ENCODE results near the gene AASDHPPT. TPM values are rescaled to one million over a fixed set of nuclear protein-coding genes. Genes with fewer than 3 reads are reported as not detected.

AASDHPPT gene
- total RNA-seq (2022; extraction: Qiagen RNA extraction; ENCODE audit: low read depth): 27.3 to 36.7 TPM (median 31.4 TPM) in 5 replicates

GRCh38 chr11:106077609-106078455 lies at the start of gene AASDHPPT:
AASDHPPT (plus strand) TSS chr11:106077662; CDS start chr11:106077711, 49 bp downstream.

GRCh38 chr11:106076919-106077608 lies 398 bp upstream of the AASDHPPT start, which contains the start of gene KBTBD3:
KBTBD3 (minus strand) TSS chr11:106077347; CDS start chr11:106059097, 18,250 bp downstream.

Other genes with a start within 250 kb of the AASDHPPT start
- 7.4 to 10.7 TPM (median 9.5 TPM) in 5 replicates for gene MSANTD4, start 55.4 kb upstream of the AASDHPPT start, total RNA-seq (2022; extraction: Qiagen RNA extraction; ENCODE audit: low read depth)
- gene KBTBD3, start 315 bp upstream of the AASDHPPT start, total RNA-seq (2022; extraction: Qiagen RNA extraction; ENCODE audit: low read depth): 1.0 to 3.9 TPM (median 2.0 TPM) in 5 replicates

All from A549 treated with ZK216348 at 1 μM for 4 hours (cell line).